ENCODE data around the gene SUSD4. TPM values are rescaled to one million over a fixed set of nuclear protein-coding genes. Genes with fewer than 3 reads are reported as not detected.

SUSD4 gene
- polyA plus RNA-seq, 1 of the 3 experiments (the other 2 are of a cell fraction) = 0.31 TPM

DNA sequence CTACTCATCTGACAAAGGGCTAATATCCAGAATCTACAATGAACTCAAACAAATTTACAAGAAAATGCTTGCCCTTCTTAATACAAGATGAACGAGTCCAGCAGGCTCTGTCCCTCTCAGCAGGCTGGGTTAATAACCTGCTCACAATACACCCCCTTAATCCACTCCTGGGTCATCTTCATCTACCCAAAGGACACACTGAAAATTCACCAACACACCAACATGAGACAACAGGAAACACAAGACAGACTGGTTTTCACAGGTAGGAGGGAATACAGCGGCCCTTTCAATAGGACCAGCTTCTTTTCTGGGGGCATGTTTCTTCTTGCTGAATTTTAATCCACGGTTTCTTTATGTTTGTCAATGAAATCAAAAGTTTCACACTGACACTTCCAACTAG lies 44.6 kb downstream of the SUSD4 start:
- H3K36me3 ChIP-seq (replicated peaks in 1 of 2; ENCODE audit: control insufficient read depth in 1 of 2, insufficient read depth in 2 of 2, low read length in 1 of 2) = no peaks in the 10 kb centered on the region
- no peak for TF ChIP-seq JUND (IDR thresholded peaks at IDR 0.05)
- ChIA-PET CTCF (no interaction called here), POLR2A (no interaction called here)
- no peak overlapping the region for H2AFZ ChIP-seq (ENCODE audit: low read depth)
- no peak overlapping the region for H3K4me3 ChIP-seq (ENCODE audit: low read depth in 2 of 2, low read length in 1 of 2)
- H3K4me1 ChIP-seq (ENCODE audit: control insufficient read depth in 1 of 2, insufficient read depth in 2 of 2, low read depth in 1 of 2, low read length in 1 of 2) = no peaks in the 10 kb centered on the region
- DNase-seq = no peak
- WGBS (ENCODE audit: low lambda C conversion rate) = 8% methylated on average over 3 of the region's 3 CpGs
- no peaks in the 10 kb centered on the region for H3K9me2 ChIP-seq
- H3K9ac ChIP-seq = no peak overlapping the region
- H3K79me2 ChIP-seq (ENCODE audit: insufficient read depth) = no peaks in the 10 kb centered on the region
- H3K27me3 ChIP-seq (ENCODE audit: insufficient read depth) = no peaks in the 10 kb centered on the region; the same call in 1 of the 2 replicates
- no peaks in the 10 kb centered on the region for H4K20me1 ChIP-seq (ENCODE audit: insufficient read depth)
- H3F3A ChIP-seq (replicated peaks; ENCODE audit: insufficient read depth) = no peaks in the 10 kb centered on the region
- H3K4me2 ChIP-seq = no peak overlapping the region
- no peaks in the 10 kb centered on the region for H3K9me3 ChIP-seq
- no peak overlapping the region for H3K27ac ChIP-seq (ENCODE audit: low read depth in 2 of 2, low read length in 1 of 2)

DNA sequence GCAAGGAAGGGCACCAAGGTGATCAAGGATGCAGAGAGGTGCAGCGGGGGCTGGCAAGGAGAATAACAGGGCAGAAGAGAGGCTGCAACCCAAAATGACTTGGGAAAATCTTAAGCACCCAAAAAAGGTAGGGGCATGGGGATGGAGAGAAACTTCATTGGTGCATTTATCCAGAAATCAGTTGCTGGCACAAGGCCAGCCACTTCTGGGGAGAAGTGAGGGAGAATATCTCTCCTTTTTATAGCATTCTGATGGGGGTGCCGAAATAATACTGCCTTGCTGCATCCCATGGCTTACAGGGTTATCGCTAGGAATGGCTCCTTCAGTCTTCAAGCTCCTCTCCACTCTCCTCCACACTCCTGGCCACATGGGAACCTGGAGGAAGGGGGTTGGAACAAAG lies 47.9 kb downstream of the SUSD4 start:
- Histone ChIP-seq H3K9me2 (no peaks in the 10 kb centered on the region), H3K36me3 (replicated peaks in 1 of 2; ENCODE audit: control insufficient read depth in 1 of 2, insufficient read depth in 2 of 2, low read length in 1 of 2) (no peaks in the 10 kb centered on the region), H3K9ac (no peak overlapping the region), H2AFZ (ENCODE audit: low read depth) (no peak overlapping the region), H3K4me2 (no peak overlapping the region), H3K79me2 (ENCODE audit: insufficient read depth) (no peaks in the 10 kb centered on the region), H3F3A (replicated peaks; ENCODE audit: insufficient read depth) (no peaks in the 10 kb centered on the region), H3K4me1 (ENCODE audit: control insufficient read depth in 1 of 2, insufficient read depth in 2 of 2, low read depth in 1 of 2, low read length in 1 of 2) (no peaks in the 10 kb centered on the region), H3K4me3 (ENCODE audit: low read depth in 2 of 2, low read length in 1 of 2) (no peak overlapping the region), H3K27ac (ENCODE audit: low read depth in 2 of 2, low read length in 1 of 2) (no peak overlapping the region), H4K20me1 (ENCODE audit: insufficient read depth) (no peaks in the 10 kb centered on the region), H3K9me3 (no peaks in the 10 kb centered on the region), H3K27me3 (ENCODE audit: insufficient read depth) (no peaks in the 10 kb centered on the region; the same call in 1 of the 2 replicates)
- WGBS (ENCODE audit: low lambda C conversion rate) = 27% methylated on average over 3 of the region's 3 CpGs
- CTCF ChIA-PET = no interaction called here
- DNase-seq = no peak
- POLR2A ChIA-PET = no interaction called here
- TF ChIP-seq ELF1 (IDR thresholded peaks at IDR 0.05) (no peak), TAF1 (IDR thresholded peaks at IDR 0.05; ENCODE audit: borderline replicate concordance, low read depth, low read length) (no peak), SIN3A (IDR thresholded peaks at IDR 0.05; ENCODE audit: borderline replicate concordance, low read depth, low read length) (no peak), NRF1 (IDR thresholded peaks at IDR 0.05; ENCODE audit: low read depth, low read length) (no peak), TCF12 (IDR thresholded peaks at IDR 0.05) (no peak), JUND (IDR thresholded peaks at IDR 0.05) (no peak), GATA2 (CRISPR knock-in tag; IDR thresholded peaks at IDR 0.05) (no peak), POLR2AphosphoS5 (IDR thresholded peaks at IDR 0.05; ENCODE audit: low read depth, low read length) (no peak), EZH2phosphoT487 (IDR thresholded peaks at IDR 0.05; ENCODE audit: borderline replicate concordance, low read depth) (no peak), RXRA (IDR thresholded peaks at IDR 0.05; ENCODE audit: borderline replicate concordance, low read depth) (no peak), TEAD4 (IDR thresholded peaks at IDR 0.05; ENCODE audit: borderline replicate concordance, insufficient read depth) (no peak), SMC3 (IDR thresholded peaks at IDR 0.05; ENCODE audit: low read depth, low read length) (no peak), FOXJ3 (CRISPR knock-in tag; IDR thresholded peaks at IDR 0.05) (no peak), RFX5 (IDR thresholded peaks at IDR 0.05; ENCODE audit: low read length) (no peak)
- TF ChIP-seq, protein P1, sequence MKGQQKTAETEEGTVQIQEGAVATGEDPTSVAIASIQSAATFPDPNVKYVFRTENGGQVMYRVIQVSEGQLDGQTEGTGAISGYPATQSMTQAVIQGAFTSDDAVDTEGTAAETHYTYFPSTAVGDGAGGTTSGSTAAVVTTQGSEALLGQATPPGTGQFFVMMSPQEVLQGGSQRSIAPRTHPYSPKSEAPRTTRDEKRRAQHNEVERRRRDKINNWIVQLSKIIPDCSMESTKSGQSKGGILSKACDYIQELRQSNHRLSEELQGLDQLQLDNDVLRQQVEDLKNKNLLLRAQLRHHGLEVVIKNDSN (IDR thresholded peaks at IDR 0.05; ENCODE audit: borderline replicate concordance, low read depth) = no peak
- TF ChIP-seq, protein P2, sequence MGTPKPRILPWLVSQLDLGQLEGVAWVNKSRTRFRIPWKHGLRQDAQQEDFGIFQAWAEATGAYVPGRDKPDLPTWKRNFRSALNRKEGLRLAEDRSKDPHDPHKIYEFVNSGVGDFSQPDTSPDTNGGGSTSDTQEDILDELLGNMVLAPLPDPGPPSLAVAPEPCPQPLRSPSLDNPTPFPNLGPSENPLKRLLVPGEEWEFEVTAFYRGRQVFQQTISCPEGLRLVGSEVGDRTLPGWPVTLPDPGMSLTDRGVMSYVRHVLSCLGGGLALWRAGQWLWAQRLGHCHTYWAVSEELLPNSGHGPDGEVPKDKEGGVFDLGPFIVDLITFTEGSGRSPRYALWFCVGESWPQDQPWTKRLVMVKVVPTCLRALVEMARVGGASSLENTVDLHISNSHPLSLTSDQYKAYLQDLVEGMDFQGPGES (IDR thresholded peaks at IDR 0.05; ENCODE audit: low read depth, low read length) = no peak
- TF ChIP-seq, protein P3, sequence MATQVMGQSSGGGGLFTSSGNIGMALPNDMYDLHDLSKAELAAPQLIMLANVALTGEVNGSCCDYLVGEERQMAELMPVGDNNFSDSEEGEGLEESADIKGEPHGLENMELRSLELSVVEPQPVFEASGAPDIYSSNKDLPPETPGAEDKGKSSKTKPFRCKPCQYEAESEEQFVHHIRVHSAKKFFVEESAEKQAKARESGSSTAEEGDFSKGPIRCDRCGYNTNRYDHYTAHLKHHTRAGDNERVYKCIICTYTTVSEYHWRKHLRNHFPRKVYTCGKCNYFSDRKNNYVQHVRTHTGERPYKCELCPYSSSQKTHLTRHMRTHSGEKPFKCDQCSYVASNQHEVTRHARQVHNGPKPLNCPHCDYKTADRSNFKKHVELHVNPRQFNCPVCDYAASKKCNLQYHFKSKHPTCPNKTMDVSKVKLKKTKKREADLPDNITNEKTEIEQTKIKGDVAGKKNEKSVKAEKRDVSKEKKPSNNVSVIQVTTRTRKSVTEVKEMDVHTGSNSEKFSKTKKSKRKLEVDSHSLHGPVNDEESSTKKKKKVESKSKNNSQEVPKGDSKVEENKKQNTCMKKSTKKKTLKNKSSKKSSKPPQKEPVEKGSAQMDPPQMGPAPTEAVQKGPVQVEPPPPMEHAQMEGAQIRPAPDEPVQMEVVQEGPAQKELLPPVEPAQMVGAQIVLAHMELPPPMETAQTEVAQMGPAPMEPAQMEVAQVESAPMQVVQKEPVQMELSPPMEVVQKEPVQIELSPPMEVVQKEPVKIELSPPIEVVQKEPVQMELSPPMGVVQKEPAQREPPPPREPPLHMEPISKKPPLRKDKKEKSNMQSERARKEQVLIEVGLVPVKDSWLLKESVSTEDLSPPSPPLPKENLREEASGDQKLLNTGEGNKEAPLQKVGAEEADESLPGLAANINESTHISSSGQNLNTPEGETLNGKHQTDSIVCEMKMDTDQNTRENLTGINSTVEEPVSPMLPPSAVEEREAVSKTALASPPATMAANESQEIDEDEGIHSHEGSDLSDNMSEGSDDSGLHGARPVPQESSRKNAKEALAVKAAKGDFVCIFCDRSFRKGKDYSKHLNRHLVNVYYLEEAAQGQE (IDR thresholded peaks at IDR 0.05; ENCODE audit: low read depth, low read length) = no peak
- TF ChIP-seq, protein P4, sequence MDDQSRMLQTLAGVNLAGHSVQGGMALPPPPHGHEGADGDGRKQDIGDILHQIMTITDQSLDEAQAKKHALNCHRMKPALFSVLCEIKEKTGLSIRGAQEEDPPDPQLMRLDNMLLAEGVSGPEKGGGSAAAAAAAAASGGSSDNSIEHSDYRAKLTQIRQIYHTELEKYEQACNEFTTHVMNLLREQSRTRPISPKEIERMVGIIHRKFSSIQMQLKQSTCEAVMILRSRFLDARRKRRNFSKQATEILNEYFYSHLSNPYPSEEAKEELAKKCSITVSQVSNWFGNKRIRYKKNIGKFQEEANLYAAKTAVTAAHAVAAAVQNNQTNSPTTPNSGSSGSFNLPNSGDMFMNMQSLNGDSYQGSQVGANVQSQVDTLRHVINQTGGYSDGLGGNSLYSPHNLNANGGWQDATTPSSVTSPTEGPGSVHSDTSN (IDR thresholded peaks at IDR 0.05) = no peak
- TF ChIP-seq, protein P5, sequence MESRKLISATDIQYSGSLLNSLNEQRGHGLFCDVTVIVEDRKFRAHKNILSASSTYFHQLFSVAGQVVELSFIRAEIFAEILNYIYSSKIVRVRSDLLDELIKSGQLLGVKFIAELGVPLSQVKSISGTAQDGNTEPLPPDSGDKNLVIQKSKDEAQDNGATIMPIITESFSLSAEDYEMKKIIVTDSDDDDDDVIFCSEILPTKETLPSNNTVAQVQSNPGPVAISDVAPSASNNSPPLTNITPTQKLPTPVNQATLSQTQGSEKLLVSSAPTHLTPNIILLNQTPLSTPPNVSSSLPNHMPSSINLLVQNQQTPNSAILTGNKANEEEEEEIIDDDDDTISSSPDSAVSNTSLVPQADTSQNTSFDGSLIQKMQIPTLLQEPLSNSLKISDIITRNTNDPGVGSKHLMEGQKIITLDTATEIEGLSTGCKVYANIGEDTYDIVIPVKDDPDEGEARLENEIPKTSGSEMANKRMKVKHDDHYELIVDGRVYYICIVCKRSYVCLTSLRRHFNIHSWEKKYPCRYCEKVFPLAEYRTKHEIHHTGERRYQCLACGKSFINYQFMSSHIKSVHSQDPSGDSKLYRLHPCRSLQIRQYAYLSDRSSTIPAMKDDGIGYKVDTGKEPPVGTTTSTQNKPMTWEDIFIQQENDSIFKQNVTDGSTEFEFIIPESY (IDR thresholded peaks at IDR 0.05; ENCODE audit: borderline replicate concordance, low read depth) = no peak
- TF ChIP-seq, protein P6, sequence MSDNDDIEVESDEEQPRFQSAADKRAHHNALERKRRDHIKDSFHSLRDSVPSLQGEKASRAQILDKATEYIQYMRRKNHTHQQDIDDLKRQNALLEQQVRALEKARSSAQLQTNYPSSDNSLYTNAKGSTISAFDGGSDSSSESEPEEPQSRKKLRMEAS (IDR thresholded peaks at IDR 0.05; ENCODE audit: low read depth) = no peak

Measured in SK-N-SH (cell line).